ENCODE data around the gene RAF1.
"Not testable (repeated sequence)": the region's sequence is repeated elsewhere in the genome, so short reads cannot be mapped to it uniquely, and the experiment has no call there.

RAF1 gene

GRCh38 chr3:12632523-12632922, 31.4 kb downstream of the RAF1 start:
- CTCF ChIA-PET, result no interaction called here
- POLR2A ChIA-PET, result no interaction called here
- no peak for DNase-seq (ENCODE audit: extremely low spot score)
- TF ChIP-seq CTCF (IDR thresholded peaks at IDR 0.05; ENCODE audit: control extremely low read depth, extremely low read depth, low read depth, missing control alignments), result no peak

- DNase-seq (ENCODE audit: extremely low spot score); CTCF ChIA-PET: not testable (repeated sequence)
- POLR2A ChIA-PET, result interaction anchor here (0.8 kb wide), 1 partner anchor 17 kb away, joined by 3 read pairs; no protein-coding TSS in a partner anchor
These were observed 33.1 kb downstream of the RAF1 start for GRCh38 chr3:12630843-12631242.

GRCh38 chr3:12630292-12630691, 33.6 kb downstream of the RAF1 start:
- no peak for DNase-seq (ENCODE audit: extremely low spot score)
- ChIA-PET POLR2A (no interaction called here), CTCF (interaction anchor here (1.6 kb wide), 1 partner anchor 8 kb away, joined by 5 read pairs; no protein-coding TSS in a partner anchor)
- TF ChIP-seq CTCF (IDR thresholded peaks at IDR 0.05; ENCODE audit: control extremely low read depth, extremely low read depth, low read depth, missing control alignments), result no peak

- no peak for TF ChIP-seq CTCF (IDR thresholded peaks at IDR 0.05; ENCODE audit: control extremely low read depth, extremely low read depth, low read depth, missing control alignments)
- DNase-seq (ENCODE audit: extremely low spot score), result no peak
- ChIA-PET CTCF (interaction anchor here (1.3 to 2.6 kb wide), 4 partner anchors 9 to 15 kb away, joined by 4 to 11 read pairs (median 6); no protein-coding TSS in a partner anchor), POLR2A (no interaction called here)
These were observed 34.4 kb downstream of the RAF1 start for GRCh38 chr3:12629560-12629959.

GRCh38 chr3:12628813-12629212, 35.1 kb downstream of the RAF1 start:
- ChIA-PET CTCF (interaction anchor here (1.3 to 2.6 kb wide), 4 partner anchors 9 to 15 kb away, joined by 4 to 11 read pairs (median 6); no protein-coding TSS in a partner anchor), POLR2A (no interaction called here)
- DNase-seq (ENCODE audit: extremely low spot score), result no peak
- TF ChIP-seq CTCF (IDR thresholded peaks at IDR 0.05; ENCODE audit: control extremely low read depth, extremely low read depth, low read depth, missing control alignments), result no peak

- TF ChIP-seq CTCF (IDR thresholded peaks at IDR 0.05; ENCODE audit: control extremely low read depth, extremely low read depth, low read depth, missing control alignments), result no peak
- ChIA-PET CTCF (interaction anchor here (1.0 to 2.6 kb wide), 2 partner anchors 13 to 20 kb away, joined by 3 to 11 read pairs; no protein-coding TSS in a partner anchor), POLR2A (no interaction called here)
- DNase-seq (ENCODE audit: extremely low spot score), result no peak
These were observed 36.5 kb downstream of the RAF1 start for GRCh38 chr3:12627370-12627769.

- not testable (repeated sequence) for DNase-seq (ENCODE audit: extremely low spot score)
- ChIA-PET POLR2A (interaction anchor here (0.6 kb wide), 1 partner anchor 27 kb away, joined by 6 read pairs; no protein-coding TSS in a partner anchor), CTCF (interaction anchor here (0.7 to 1.4 kb wide), 3 partner anchors 10 to 22 kb away, joined by 3 read pairs; no protein-coding TSS in a partner anchor)
These were observed 39.0 kb downstream of the RAF1 start for GRCh38 chr3:12624964-12625363.

- POLR2A ChIA-PET, result no interaction called here
- DNase-seq (ENCODE audit: extremely low spot score), result no peak
- TF ChIP-seq CTCF (IDR thresholded peaks at IDR 0.05; ENCODE audit: control extremely low read depth, extremely low read depth, low read depth, missing control alignments), result no peak
- CTCF ChIA-PET, result interaction anchor here (0.7 to 1.1 kb wide), 2 partner anchors 11 to 23 kb away, joined by 3 read pairs; no protein-coding TSS in a partner anchor
These were observed 39.9 kb downstream of the RAF1 start for GRCh38 chr3:12624056-12624455.

Data from GM10248 (cell line).